Suppressor macrophage treated with lipopolysaccharide for 4 hours (primary cell): ENCODE data around the gene SIAH2.

ENCODE experiments used
- DNase-seq: peaks from one replicate; pipeline ENCODE4 v3.0.0-alpha.2; 2020

SIAH2 gene

DNA sequence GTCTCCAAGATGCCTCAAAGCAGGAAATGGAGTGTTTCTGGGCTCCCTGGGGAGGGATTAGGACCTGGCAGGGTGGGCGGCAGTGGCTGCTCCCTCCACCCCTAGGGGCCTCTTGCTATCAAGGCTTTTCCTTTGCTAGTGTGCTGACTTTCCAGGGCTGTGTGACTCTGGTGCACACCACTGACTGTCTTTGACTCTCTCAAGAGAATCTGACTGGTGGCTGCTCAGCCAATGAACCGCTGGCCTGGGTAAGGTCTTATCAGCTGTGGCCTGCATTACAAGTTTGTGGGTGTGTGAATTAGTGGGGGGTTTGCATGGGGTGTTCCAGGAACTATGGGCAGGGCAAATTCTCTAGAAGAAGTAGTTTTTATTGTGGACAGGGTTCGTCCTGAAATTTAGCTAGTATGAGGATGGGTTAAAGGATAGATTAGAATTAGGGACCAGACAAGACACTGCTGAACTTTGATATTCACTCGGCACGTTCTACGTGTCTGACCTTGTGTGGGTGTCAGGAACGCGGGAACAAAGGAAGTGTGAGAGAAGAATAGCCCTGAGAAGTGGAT, 29.5 kb downstream of the SIAH2 start:
- no peak for DNase-seq

DNA sequence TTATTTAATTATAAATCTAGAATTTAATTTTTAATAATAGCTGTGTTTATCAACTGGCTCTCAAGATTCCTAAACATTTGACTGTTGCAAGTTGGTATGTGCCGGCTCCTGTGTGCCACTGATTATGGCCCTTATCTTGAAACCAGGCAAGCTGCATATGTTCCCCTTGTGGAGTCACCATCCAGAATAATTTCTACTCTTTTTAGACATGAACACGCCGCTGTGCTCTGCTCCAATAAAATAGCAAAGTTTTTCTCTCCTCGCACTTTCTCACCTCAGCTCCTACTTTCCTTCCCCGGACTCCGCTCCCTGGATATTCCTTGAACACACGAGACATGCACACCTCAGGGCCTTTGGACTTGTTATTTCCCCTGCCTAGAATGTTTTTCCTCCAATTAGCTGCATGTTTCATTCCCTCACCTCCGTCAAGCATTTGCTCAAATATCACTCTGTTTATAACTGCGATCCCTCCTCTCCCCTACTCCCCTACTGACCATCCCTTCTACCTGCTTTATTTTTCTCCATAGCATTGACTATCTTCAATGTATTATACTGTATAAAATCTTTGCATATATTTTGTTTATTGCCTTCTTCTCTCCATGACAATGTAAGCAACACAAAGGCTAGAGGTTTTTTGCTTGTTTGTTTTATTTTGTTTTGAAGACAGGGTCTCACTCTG, 33.1 kb downstream of the SIAH2 start:
- no peak for DNase-seq

DNA sequence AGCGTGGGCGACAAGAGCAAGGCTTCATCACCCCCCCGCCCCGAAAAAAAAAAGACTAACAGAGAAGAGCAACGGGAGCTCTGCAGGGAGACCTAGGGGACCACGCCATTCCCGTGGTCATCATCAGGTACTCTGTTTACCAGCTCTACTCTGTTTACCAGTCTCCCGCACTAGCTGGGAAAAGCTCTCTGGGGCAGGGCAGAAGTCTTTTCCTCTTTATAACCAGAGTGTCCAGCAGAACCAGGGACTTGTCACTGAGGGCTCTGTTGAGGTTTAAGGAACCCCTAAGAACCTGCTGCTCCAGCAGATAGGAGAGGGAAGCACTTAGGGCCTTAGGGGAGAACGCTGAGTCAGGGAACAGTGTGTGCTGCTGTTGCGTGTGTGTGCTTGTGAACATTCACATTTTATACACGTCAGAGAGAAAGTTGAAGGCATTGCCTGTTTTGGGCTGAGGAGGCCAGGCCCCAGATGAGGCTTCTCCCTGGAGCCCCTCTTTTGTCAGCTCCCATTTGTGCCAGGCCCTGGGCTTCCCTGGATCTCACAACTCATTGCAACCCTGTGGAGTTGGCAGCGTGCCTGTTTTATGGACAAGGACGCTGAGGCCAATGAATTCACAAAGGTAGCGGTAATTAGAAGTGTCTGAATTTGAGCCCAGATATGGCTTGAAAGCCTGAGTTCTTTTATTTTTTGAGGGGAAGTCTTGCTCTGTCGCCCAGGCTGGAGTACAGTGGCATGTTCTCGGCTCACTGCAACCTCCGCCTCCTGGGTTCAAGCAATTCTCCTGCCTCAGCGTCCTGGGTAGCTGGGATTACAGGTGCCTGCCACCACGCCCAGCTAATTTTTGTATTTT, 35.1 kb downstream of the SIAH2 start:
- DNase-seq = peak; percentile 13

DNA sequence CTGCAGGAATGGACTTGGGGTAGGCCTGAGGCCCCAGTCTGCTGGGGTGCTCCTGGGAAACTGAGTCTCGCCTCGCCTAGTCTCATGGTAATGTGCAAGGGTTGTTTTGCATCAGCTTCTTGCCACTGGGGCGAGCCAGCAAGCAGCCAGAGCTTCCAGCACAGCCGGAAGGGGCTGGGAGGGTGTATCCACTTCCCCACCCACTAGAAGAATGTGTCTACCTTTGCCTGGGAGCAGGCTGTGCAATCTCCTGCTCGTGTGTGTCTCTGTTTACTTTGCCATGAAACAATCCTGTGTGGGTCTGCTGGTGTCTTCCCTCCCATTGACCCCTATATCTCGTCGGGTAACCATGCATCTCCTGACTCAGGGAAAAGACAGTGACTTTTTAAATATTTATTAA, 37.4 kb downstream of the SIAH2 start:
- DNase-seq = no peak

DNA sequence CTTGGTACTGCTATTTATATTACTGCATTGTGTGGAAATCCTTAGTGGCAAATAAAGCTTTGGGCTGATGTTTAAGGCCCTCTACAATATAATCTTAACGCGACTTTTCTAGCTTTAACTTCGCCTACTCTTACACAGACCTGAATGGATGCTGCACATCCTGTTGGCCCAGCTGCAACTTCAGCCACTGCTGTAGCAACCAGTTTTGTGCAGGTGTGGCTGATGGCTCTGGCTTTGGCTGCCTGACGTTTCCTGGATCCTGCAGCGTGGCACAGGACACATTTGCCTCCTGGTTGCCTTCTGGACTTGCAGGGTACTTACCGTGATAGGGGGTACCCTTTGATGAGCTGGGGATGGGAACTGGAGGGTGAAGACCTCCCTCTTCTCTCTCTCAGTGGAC, 39.0 kb downstream of the SIAH2 start:
- no peak for DNase-seq

DNA sequence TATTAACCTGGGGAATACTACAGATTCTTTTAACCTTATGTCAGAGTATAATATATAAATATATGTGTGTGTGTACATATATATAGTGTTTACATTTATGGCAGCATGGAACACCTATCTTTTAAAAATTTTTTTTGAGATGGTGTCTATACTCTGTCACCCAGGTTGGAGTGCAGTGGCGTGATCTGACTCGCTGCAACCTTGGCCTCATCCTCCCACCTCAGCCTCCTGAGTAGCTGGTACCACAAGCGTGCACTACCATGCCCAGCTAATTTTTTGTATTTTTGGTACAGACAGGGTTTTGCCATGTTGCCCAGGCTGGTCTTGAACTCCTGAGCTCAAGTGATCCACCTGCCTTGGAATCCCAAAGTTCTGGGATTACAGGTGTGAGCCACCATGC, 40.7 kb downstream of the SIAH2 start:
- no peak for DNase-seq

DNA sequence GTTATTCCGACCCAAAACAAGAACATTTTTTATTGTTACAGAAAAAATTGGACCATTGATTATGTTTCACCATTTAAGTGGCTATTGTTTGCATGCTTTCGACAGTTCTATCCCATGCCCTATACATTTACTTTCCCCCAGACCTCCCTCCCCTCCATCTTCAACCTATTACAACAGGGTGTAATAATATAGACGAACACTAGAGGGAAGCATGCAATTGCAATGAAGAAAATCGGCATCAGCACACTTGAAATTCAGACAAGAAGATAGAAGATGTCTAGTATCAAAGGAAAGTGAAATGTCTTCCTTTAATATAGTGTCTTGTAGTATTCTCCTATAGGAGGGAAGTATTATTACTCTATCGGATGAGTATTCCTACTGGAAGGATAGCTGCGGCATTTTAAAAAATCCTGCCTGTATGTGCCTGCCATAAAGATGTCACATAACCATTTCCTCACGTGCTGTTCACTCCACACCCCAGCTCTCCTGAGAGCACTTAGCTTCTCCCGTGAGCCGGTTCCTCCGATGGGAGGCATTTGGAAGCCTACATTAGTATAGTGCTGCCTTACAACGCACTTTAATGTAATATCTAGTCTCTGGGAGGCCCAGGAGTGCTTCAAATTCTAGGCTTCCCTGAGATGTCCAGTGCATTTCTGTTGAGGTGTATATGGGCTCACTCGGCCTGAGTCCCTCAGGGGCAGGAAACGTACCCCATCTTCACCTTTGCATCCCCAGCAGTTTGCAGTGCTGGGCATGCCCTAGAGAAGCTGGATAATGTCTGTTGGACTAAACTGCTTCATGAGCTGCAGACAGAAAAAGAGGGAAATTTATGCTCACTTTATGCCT, 41.5 kb downstream of the SIAH2 start:
- peak; percentile 80 for DNase-seq

DNA sequence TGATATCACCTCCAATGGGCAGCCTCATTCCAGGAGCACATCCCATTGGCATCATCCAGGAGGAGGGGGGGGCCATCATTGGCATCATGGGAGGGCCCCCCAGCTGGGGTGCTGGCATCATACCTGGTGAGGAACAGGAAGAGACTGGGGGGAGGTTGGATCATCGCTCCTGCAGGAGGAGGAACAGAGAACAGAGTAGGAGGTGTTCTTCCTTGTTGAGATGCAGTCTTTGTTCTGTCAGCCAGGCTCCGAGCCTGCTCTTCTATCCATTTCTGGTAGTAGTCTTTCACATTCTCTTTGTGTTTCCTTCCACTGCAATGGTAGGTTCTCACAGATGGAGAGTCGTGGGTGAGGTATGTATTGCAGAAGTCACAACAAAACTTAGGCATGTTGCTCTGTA, 42.5 kb downstream of the SIAH2 start:
- no peak for DNase-seq

DNA sequence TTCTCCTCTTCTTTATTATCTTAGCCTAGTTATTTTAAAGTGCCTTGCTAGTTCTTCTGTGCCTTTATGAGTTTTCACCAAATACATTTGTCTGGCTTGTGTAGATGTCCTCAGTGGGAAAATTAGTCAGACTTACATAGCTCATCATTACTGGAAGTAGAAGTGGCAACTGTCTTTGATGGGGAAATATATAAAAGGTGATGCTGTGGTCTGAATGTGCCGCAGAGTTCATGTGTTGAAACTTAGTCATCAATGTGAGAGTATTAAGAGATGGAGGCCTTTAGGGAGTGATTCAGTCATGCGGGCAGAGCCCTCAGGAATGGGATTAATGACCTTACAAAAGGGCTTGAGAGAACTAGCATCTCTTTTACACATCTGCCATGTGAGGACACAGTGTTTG, 52.9 kb downstream of the SIAH2 start:
- DNase-seq = no peak

DNA sequence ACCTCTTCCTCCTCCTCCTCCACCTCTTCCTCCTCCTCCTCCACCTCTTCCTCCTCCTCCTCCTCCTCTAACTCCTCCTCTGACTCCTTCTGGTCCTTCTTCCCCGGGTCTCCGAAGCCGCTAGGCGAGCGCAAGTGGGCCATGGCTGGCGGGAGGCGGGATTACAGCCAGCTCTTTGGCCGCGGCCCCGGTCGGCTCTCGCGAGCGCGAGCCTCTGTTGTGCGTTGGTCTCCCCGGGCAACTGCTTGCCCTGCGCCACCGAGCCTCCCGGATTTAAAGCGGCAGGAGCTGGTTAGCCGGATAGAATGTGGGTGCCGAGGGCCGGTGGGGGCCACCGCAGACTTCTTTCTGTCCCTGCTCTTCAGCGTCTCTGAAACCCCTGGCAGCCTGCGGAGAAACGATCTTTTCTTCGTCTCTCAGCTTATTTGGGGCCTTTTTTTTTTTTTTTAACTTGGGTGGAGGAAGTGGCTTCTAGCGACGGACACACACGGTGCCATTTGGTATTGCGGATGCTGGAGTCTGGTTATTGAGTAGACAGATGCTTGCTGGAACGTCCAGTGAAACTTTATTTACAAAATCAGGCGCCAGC, 59.1 kb downstream of the SIAH2 start, which contains the start of gene ERICH6:
TSS of gene ERICH6 (minus strand) at position 165 of the 589 bp plus-strand sequence. CDS start at position 143, 22 bp downstream.
- peak; percentile 92 for DNase-seq

DNA sequence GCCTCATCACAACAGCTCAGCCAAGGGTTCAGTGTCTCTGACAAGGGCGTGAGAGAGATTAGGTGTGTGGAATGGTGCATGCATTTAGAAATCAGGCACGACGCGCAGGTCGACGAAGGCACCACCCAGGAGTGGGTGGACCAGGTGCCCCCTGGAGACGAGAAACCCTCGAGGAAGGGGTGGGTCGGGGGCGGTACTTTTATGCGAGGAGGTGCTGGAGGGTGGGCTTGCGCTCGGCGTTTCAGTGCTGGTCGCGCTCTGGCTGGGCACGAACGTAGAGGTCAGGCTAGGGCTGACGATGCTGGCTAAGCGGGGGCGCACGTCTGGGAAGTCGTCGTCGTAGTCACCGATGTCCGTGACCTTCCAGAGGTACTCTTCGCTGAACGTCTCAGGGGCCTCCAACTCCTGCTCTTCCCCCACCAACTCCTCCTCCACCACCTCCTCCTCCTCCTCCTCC, 59.6 kb downstream of the SIAH2 start:
- DNase-seq = no peak

DNA sequence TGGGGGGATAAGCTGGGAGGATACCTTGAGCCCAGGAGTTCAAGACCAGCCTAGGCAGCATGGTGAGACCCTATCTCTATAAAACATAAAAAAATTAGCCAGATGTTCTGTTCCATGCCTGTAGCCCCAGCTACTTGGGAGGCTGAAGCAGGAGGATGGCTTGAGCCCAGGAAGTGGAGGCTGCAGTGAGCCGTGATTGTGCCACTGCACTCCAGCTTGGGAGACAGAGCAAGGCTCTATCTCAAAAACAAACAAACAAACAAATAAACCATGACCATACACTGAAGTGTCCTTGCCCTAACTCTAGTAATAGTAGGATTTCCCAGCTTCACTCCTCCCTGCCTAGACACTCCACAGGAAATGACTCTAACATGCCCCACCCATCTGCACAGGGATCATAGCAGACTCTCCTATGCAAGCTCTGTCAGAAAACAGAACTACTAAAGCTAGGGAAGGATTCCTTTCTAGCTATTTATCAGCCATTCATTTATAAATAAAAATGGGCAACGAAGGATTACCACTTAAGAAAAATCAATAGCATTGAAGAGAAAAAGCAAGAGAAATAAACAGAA, 63.8 kb downstream of the SIAH2 start:
- DNase-seq = peak; percentile 66

DNA sequence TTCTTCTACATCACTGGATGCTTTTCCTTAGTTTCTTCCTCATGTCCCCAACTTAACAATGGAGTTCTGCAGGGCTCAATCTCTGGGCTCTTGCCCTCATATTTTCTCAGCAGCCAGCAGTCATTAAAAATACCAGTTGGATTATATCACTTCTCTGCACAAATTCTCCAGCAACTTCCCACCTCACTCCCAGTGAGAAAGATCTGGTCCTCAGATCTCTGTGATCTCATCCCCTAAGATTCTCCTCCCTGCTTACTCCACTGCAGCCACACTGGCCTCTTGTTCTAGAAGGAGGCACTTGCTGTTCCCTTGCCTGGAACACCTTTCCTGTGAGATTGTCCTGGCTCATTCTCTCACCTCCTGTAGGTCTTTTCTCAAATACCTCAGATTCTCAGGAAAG, 65.3 kb downstream of the SIAH2 start:
- no peak for DNase-seq

DNA sequence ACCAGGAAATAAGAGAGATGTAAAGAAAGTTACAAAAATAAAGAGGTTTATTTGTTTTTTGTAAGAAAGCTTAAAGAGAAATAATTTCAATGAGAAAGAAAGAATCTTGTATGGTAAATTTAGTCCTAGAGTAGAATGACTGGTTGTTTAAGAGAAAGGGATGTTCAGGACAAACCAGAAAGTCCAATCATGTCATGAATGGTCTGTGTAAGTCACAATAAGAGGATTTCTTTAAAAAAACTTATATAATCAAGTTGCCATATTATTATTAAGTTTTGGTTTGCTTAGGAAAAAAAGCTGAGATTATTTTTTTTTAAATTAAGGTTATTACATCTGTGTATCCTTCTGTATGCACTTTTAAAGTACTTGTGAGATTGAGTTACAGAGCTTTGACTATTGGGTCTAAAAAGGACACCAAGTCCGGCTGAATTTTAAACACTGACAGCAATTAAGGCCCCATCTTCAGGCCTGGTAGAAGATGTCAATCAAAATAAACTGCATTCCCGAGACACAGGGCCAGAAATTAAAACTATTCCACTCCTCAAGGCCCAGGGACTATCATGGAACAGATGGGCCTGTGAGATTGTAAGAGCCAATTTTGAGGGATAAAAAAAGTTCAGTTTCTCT, 71.4 kb downstream of the SIAH2 start:
- no peak for DNase-seq
